KOPT-K1 (cell line): Measurements from ENCODE around the gene MCC.

ENCODE experiments used
- H3K27ac ChIP-seq: fragments of 200-600 bp; sonication (generic); 2 replicates; pipeline ENCODE4 v1.5.1; 2016; ENCODE audit warnings: antibody characterized with exemption, mild to moderate bottlenecking, low read depth, low read length; ENCODE audit not compliant: poor library complexity, severe bottlenecking
- H3K36me3 ChIP-seq: fragments of 200-600 bp; sonication (generic); 2 replicates; pipeline ENCODE4 v1.5.1; 2017; ENCODE audit warnings: antibody characterized with exemption, mild to moderate bottlenecking, low read length, moderate library complexity; ENCODE audit not compliant: insufficient read depth
- H3K9me3 ChIP-seq: fragments of 200-600 bp; sonication (generic); 2 replicates; pipeline ENCODE4 v1.5.1; 2017; ENCODE audit warnings: antibody characterized with exemption, low read length, mild to moderate bottlenecking; ENCODE audit not compliant: insufficient read depth, poor library complexity, severe bottlenecking

Gene MCC

DNA sequence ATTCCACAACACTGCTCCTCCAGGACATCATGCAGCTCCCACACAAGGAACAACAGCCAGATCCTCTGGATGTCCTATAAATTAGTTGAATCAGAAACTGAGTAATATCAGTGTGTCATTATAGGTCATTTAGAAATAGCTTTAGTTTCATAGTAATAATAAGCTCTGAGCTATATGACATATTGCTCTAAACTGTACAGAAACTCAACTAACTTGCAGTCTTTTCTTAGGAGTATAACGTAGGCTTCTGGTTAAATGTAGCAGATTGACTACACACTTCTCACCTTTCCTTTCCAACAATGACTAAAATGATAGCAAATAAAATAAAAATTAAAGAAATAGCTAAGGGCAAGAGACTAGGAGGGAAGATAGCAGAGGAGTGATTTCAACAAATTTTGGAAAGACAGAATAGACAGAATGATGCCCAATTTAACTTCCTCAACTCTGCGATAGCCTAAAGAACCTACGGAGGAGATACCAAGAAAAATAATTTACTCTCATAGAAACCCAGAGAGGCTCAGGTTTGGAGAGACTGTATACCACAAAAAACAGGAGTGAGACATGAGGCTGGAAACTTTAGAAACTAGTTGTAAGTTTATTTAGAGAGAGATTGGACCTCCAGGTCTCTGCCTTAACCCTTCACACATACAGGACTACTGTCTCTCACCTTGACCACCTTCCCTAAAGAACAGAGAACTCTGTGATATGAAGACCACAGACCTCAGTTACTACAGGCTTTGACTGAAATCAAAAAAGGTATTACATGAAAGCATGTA, 247.1 kb downstream of the MCC start:
- no peaks in the 10 kb centered on the region for H3K36me3 ChIP-seq
- H3K27ac ChIP-seq, result no peak overlapping the region
- H3K9me3 ChIP-seq, result no peaks in the 10 kb centered on the region

DNA sequence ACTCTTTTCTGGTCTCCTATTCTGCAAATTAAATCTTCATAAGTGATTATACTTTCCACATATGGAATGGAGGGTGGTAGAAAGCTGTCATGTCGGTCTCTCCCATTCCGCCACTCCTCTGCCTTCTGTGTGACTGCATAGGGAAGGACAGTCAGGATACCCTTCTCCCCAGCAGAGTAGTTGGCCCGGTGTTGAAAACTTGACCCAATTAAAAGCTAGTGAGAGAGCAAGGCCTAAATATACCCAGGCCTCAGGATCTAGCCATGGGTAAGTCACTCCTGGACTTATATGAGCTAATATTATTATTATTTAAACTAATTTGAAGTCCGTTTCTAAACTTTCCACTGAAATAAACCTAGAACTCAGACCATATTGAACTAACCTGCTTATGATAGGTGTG, 248.2 kb downstream of the MCC start:
- Histone ChIP-seq H3K36me3 (no peaks in the 10 kb centered on the region), H3K9me3 (no peaks in the 10 kb centered on the region), H3K27ac (no peak overlapping the region)

DNA sequence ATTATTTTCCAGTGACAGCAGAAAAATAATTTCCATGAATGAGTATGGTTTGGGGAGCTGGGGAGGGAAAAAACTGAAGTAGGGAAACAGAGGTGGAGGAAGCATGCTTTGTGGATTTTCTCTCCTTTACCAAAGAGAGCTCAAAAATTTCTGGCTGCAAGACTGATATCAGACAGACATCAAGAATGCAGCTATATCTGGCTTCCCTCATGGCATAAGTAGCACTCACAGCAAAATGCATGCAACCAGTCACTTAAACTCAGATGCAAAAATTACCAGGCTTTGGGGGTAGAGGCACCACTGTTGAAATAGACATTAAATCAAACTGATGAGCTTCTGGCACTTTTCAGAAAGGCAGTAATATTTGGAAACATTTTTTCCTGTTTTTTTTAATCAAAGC, 250.4 kb downstream of the MCC start:
- Histone ChIP-seq H3K27ac (no peak overlapping the region), H3K36me3 (no peaks in the 10 kb centered on the region), H3K9me3 (no peaks in the 10 kb centered on the region)

DNA sequence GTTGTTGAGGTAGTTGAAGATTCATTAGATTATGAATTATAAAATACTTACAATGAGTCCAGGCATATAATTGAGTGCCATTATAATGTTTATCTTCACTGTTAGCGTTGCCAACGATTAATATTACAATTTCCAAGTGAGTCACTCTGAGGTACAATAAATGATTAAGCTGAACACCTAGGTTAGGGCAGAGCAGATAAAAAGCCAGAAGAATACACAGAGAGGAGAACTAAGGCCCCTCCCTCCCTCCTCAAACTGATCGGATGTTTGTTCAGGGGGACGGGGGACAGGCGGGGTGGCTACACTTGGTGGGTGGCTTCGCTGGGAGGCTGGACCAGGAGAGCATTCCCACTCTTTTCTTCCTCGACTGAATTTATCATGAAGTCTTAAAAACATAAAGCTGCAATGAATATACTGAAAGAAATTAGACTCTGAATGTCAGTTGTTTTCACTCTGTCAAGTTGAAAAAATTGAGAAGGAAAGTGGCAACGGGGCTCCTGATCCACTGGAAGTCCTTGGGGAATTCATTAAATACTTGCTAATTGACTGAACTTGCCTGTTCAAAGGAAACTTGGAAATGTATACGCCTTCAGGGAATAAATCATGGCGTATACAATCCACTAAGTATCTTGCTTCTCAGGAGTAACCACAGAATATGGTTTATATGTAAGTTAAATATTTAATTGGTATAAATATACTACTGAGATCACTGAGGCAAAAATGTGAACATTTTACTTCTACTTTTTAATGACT, 251.5 kb downstream of the MCC start:
- Histone ChIP-seq H3K27ac (no peak overlapping the region), H3K36me3 (no peaks in the 10 kb centered on the region), H3K9me3 (no peaks in the 10 kb centered on the region)

DNA sequence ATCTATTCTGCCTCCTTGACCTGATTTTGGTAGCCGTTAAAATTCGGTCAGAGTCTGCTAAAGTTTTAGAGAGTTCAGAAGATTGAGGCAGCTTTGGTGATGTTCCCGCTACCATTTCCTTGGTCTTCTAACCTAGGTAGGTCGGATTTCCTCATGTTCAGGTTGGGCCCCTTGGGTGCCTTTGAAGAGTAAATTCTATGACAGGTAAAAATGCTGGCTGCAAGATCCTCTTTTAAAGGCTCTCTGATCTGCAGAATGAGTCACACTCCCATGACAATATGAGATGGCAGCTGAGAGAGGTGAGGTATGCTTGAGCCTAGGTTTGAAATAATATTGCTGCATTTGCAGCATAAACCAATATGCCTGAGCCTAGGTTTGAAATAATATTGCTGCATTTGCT, 252.4 kb downstream of the MCC start:
- no peak overlapping the region for H3K27ac ChIP-seq
- H3K9me3 ChIP-seq, result no peaks in the 10 kb centered on the region
- no peaks in the 10 kb centered on the region for H3K36me3 ChIP-seq

DNA sequence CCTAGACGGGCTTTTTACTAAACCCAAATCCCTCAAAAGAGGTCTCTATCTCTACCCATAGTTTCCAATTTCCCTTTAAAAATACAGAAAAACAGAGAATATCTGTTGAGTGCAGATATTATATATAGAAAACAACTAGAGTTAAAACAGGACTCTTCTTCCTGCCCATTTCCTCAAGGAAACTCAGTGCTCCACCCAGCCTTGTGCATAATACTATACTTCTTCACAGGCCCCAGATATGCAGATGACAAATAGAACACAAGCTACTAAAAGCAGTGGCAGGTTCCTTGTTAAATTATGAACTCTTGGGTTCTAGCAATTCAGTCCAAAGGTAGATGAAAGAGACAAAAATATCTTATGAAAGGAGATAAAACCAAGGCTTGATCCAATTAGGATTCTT, 253.7 kb downstream of the MCC start:
- no peaks in the 10 kb centered on the region for H3K9me3 ChIP-seq
- no peaks in the 10 kb centered on the region for H3K36me3 ChIP-seq
- H3K27ac ChIP-seq, result no peak overlapping the region

DNA sequence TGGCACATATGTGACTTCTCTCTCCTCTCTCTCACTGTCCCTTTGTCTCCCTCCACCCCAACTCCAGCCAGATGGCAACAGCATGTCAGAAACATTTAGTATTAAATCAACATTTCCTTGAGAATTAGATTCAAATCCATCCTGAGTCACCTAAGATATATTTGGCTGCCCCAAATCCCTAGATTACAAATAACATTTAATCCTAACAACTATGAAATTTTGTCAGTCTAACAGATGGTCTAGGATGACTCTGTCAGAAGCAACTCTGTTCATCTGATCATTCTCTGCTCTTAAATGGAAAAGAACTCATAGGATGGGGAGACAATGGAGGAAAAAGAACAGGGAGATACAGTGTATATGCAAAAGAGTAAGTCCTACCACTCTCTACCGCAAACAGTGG, 254.6 kb downstream of the MCC start:
- Histone ChIP-seq H3K9me3 (no peaks in the 10 kb centered on the region), H3K36me3 (no peaks in the 10 kb centered on the region), H3K27ac (no peak overlapping the region)

DNA sequence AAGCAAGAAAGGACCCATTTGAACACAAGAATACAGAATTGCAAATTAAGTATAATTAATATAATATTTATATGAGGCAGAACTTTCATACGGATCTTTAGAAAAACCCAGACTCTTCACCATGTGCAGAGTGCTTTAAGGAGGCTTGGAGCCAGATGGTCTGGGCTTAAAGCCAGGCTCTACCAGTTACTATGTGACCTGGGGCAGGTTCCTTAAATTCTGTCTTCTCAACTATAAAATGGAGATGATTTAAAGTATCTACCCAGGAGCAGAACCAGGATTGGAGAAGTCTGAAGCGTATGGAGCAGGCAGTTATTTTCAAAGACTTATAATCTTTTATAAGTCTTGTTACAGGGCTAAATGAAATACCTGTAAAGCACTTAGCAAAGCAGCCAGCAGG, 255.6 kb downstream of the MCC start:
- Histone ChIP-seq H3K27ac (no peak overlapping the region), H3K36me3 (no peaks in the 10 kb centered on the region), H3K9me3 (no peaks in the 10 kb centered on the region)

DNA sequence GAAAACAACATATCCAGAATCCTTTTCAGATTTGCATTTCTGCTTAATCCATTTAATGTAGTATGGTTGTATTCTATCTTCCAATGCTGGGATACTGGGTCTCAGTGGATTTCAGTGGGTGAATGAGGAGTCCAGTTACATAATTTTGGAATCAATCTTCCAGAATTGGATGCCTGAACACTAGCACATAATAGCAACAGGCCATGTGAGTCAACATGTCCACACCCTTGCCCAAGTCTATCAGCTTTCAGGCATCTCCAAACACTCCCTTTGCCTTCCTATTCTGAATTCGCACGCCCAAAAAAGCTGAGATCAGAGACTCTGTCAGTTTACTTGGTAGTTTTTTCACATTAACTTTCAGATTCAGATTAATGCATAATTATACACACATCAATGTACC, 256.0 kb downstream of the MCC start:
- H3K36me3 ChIP-seq, result no peaks in the 10 kb centered on the region
- no peaks in the 10 kb centered on the region for H3K9me3 ChIP-seq
- no peak overlapping the region for H3K27ac ChIP-seq

DNA sequence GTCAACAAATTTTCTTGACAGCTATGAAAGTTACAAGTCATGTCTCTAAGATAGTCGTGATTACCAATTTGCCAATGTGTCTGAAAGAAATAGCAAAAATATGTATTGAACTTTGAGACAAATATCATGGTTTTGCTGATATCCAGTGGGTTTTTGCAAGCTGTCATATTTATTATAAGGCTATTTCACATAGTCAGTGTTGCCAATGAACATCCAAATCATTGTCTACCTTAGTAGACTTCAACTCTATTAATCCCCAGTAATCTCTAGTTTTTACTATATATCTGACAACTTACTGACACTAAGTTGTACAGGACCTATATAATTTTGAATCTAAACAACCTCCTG, 256.6 kb downstream of the MCC start:
- Histone ChIP-seq H3K9me3 (no peaks in the 10 kb centered on the region), H3K36me3 (no peaks in the 10 kb centered on the region), H3K27ac (no peak overlapping the region)

DNA sequence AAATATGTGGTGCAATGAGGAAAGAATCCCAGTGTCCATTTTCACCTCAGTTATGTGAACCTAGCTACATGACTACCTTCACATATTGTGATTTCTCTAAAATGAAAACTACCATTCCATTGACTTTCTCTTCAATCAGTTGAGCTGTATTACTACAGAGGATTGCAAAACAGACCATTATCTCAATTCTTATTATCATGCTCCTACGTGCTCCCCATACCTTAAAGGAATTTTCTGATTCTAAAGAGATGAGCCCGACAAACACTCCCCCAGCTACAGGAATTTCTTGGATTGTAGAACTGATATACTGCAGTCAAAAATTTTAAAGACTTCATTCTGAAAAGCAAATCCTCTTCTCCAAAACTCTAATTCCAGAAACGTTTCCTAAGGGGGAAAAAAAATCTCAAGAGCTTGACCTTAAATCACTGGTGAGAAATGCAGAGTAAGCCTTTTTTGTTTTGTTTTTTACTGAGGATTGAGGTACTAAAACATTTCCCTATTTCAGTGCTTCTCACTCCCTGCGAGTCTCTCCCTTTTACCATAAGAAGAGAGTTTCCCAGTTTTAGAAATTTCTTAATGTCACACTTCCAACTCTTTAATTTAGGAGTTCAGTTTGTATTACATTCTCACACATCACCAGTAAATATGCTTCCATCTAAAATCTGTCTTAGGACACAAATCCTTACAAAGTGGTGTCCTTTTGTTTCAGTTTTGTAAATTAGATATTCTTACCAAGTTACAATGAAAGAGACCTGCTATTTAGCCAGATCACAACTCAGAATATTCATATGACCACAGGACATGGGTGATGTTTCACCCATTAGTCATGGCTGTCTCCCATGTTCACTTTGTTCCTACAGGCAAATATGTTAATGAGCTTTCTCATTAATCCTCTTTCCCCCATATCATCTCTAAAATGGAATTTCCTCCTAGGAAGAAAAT, 257.3 kb downstream of the MCC start:
- no peaks in the 10 kb centered on the region for H3K36me3 ChIP-seq
- H3K27ac ChIP-seq, result no peak overlapping the region
- H3K9me3 ChIP-seq, result no peaks in the 10 kb centered on the region

DNA sequence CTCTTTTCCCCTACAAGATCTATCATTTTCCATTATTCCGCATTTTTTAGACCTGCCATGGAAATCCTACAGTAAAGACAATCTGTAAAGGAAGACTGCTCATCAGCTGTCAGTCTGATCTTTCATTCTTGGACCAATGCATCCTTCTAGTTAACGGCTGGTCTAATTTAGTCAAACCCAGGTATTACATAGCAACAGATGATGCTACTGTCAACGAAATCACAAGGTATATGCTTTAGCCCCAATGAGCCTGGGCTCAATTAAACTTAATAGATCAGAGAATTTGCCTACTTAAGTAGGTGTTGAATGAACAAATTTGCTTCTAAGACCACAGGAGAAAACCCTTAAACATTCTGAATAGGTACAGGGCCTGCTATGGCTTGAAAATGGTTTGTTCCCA, 260.5 kb downstream of the MCC start:
- Histone ChIP-seq H3K36me3 (no peaks in the 10 kb centered on the region), H3K9me3 (no peaks in the 10 kb centered on the region), H3K27ac (no peak overlapping the region)

DNA sequence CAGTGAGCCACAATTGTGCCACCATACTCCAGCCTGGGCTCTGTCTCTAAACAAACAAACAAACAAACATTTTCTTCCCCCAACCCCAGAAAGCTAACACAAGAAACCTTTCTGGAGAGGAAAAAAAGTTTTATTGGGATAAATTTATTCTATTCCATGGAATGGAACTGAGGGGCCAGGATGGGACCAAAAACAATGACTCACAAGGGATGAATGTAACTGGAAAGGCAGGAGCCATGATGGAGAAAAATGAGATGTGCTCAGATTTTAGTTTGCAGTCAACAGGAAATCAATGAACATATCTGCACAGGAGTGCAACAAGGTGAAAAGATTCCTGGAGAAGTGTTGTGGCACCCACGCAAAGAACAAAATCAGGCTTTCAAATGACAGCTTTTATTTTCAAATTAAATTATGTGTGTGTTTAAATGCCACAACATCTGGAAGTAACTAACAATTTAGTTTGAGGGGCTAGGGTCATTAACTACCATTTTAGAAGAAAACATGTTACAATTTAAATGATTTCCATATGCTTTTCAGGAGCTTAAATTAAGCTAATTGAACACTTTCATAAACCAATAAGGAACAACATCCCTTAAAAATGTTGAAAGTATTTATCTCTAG, 262.0 kb downstream of the MCC start:
- H3K36me3 ChIP-seq, result no peaks in the 10 kb centered on the region
- H3K9me3 ChIP-seq, result no peaks in the 10 kb centered on the region
- H3K27ac ChIP-seq, result no peak overlapping the region

DNA sequence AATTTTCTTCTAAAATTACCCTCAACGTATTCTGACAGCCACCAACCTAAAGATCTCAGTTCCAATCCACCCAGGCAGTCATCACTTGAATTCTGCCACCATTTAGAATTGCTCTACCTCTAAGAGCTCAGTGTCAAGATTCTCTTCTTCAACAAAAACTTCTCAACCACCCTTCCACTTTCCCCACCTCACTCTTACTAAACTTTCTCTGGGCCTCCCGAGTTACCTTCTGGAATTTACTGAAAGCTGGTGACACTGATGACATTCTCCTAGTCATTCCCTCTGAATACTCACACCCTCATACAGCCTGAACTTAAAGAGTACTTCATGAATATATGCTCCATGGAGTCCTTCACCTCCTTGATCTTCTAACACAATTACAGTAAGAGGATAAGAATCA, 263.0 kb downstream of the MCC start:
- H3K27ac ChIP-seq, result no peak overlapping the region
- no peaks in the 10 kb centered on the region for H3K9me3 ChIP-seq
- no peaks in the 10 kb centered on the region for H3K36me3 ChIP-seq

DNA sequence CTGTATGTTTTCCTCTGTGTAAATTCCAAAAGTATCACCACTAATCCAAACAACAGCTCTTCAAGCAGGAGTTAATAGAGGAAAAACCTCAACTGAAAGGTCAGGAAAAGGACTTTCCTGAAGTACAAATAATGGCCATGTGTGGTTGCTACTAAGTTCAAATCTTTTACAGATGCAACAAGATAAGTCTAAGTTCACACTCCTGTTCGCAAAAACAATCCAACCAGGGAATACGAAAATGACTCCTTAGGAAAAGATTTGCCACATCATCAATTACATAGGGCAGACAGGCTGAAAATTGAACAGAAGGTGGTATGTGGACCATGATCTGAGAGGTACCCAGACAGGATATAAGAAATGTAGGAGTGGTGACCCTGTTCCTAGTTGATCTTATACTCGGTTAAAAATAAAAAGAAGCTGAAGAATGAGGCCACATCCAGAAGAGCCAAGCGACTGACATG, 263.6 kb downstream of the MCC start:
- no peaks in the 10 kb centered on the region for H3K36me3 ChIP-seq
- no peaks in the 10 kb centered on the region for H3K9me3 ChIP-seq
- H3K27ac ChIP-seq, result no peak overlapping the region
